Brain microvascular endothelial cell (primary cell): ENCODE data around the gene PDCD4.

ENCODE experiments used
- DNase-seq: peaks from one replicate; pipeline ENCODE4 v3.0.0-alpha.2; 2020
- H3K27ac ChIP-seq: fragments of 250-450 bp; sonication (Bioruptor Pico); 2 replicates; pipeline ENCODE4 v1.5.1; 2020; ENCODE audit warnings: mild to moderate bottlenecking, moderate library complexity
- H3K27me3 ChIP-seq: fragments of 250-450 bp; sonication (Bioruptor Pico); replicated peaks from 2 replicates; pipeline ENCODE4 v1.5.1; 2020; ENCODE audit warnings: mild to moderate bottlenecking
- H3K36me3 ChIP-seq: fragments of 250-450 bp; sonication (Bioruptor Pico); replicated peaks from 2 replicates; pipeline ENCODE4 v1.5.1; 2020; ENCODE audit warnings: mild to moderate bottlenecking
- H3K4me3 ChIP-seq: 2 replicates; pipeline ENCODE4 v1.5.1; 2011; ENCODE audit warnings: low read depth, mild to moderate bottlenecking, control low read depth, low read length, moderate library complexity
- in situ Hi-C: cut with HindIII; loops from 2 replicates; pipeline ENCODE4 v1.10.0; 2017; ENCODE audit warnings: low sequenced_read_pairs, low pct_ligation_motif_present
- TF ChIP-seq, protein P1 (sequence below): IDR thresholded peaks from 2 replicates; pipeline ENCODE4 v1.5.1; 2011; ENCODE audit warnings: low read depth, mild to moderate bottlenecking, moderate library complexity, low read length, control low read depth, inconsistent platforms; ENCODE audit errors: missing control alignments

PDCD4 gene

DNA sequence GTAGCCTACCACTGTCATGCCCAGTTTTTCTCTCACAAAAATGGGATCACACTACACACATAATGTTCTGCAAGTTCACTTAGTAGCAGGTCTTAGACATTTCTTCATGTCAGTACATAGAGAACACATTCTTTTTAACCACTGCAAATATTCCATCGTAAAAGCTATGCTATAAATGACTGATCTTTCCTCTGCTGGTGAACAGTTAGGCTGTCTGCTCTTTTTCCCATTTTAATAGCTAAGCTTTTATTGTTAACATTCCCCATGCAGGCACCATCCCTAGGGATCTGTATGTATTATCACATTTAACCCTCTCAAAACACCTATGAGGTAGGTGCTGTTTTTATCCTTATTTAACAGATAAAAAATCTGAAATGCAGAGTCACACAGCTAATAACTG lies 46.2 kb upstream of the PDCD4 start:
- Histone ChIP-seq H3K27ac (no peak overlapping the region), H3K36me3 (no peaks in the 10 kb centered on the region), H3K4me3 (no peak overlapping the region), H3K27me3 (no peaks in the 10 kb centered on the region)
- no peak for DNase-seq
- in situ Hi-C loops: no loop called here
- TF ChIP-seq, protein P1, sequence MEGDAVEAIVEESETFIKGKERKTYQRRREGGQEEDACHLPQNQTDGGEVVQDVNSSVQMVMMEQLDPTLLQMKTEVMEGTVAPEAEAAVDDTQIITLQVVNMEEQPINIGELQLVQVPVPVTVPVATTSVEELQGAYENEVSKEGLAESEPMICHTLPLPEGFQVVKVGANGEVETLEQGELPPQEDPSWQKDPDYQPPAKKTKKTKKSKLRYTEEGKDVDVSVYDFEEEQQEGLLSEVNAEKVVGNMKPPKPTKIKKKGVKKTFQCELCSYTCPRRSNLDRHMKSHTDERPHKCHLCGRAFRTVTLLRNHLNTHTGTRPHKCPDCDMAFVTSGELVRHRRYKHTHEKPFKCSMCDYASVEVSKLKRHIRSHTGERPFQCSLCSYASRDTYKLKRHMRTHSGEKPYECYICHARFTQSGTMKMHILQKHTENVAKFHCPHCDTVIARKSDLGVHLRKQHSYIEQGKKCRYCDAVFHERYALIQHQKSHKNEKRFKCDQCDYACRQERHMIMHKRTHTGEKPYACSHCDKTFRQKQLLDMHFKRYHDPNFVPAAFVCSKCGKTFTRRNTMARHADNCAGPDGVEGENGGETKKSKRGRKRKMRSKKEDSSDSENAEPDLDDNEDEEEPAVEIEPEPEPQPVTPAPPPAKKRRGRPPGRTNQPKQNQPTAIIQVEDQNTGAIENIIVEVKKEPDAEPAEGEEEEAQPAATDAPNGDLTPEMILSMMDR: no peak

- DNase-seq: no peak
- H3K4me3 ChIP-seq: no peak overlapping the region
- TF ChIP-seq, protein P1: no peak
- H3K27ac ChIP-seq: no peak overlapping the region
- H3K27me3 ChIP-seq: no peaks in the 10 kb centered on the region
- no peaks in the 10 kb centered on the region for H3K36me3 ChIP-seq
- in situ Hi-C loops: no loop called here
Observed at GRCh38 chr10:110827410-110827809, 44.3 kb upstream of the PDCD4 start.

DNA sequence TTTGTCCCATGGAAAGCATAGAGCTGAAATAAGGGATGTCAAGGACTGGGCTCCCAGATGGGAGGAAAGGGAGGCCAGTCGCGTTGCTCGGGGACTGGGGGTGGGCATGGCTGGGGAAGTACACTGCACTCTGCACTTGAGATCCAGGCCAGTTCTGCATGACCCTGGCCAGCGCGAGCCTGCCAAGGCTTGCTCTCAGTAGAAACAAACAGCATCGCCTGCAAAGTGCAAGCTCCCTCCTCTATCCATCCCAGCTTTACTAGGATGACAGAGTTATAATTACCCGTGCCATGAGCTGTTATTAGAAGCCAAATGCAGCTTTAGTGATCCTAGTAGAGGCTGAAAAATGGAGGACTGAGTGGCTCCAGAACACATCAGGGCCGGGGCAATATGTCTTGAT lies 43.9 kb upstream of the PDCD4 start:
- Histone ChIP-seq H3K36me3 (no peaks in the 10 kb centered on the region), H3K4me3 (no peak overlapping the region), H3K27me3 (no peaks in the 10 kb centered on the region), H3K27ac (no peak overlapping the region)
- no peak for DNase-seq
- TF ChIP-seq, protein P1: no peak
- in situ Hi-C loops: no loop called here

GRCh38 chr10:110828525-110828924 lies 43.2 kb upstream of the PDCD4 start:
- Histone ChIP-seq H3K27me3 (no peaks in the 10 kb centered on the region), H3K4me3 (no peak overlapping the region), H3K27ac (no peak overlapping the region), H3K36me3 (no peaks in the 10 kb centered on the region)
- TF ChIP-seq, protein P1: no peak
- in situ Hi-C loops: no loop called here
- DNase-seq: no peak

GRCh38 chr10:110829721-110830410 lies 41.9 kb upstream of the PDCD4 start:
- in situ Hi-C loops: no loop called here
- no peak overlapping the region for H3K27ac ChIP-seq
- no peak for DNase-seq
- no peak overlapping the region for H3K4me3 ChIP-seq
- H3K27me3 ChIP-seq: no peaks in the 10 kb centered on the region
- TF ChIP-seq, protein P1: no peak
- H3K36me3 ChIP-seq: no peaks in the 10 kb centered on the region

GRCh38 chr10:110833234-110833940 lies 38.3 kb upstream of the PDCD4 start:
- H3K27me3 ChIP-seq: no peaks in the 10 kb centered on the region
- no peaks in the 10 kb centered on the region for H3K36me3 ChIP-seq
- no peak overlapping the region for H3K27ac ChIP-seq
- in situ Hi-C loops: no loop called here
- H3K4me3 ChIP-seq: no peak overlapping the region
- TF ChIP-seq, protein P1: no peak
- no peak for DNase-seq
